GM08714 (cell line): ENCODE measurements around the gene PDGFB.

Source experiments
- H3K4me3 ChIP-seq: fragments of 200-500 bp; sonication (Bioruptor generic); 2 replicates; pipeline ENCODE4 v1.5.1; 2014; ENCODE audit warnings: mild to moderate bottlenecking, low read length, inconsistent platforms
- ZNF274 ChIP-seq: IDR thresholded peaks from 2 replicates; pipeline ENCODE4 v1.6.1; 2012; ENCODE audit warnings: mild to moderate bottlenecking, low read depth, low read length

PDGFB gene

GRCh38 chr22:39234867-39235687 is 9.7 kb downstream of the PDGFB start:
- TF ChIP-seq ZNF274, result no peak
- no peak overlapping the region for H3K4me3 ChIP-seq

GRCh38 chr22:39234472-39234787 is 10.4 kb downstream of the PDGFB start:
- no peak overlapping the region for H3K4me3 ChIP-seq
- no peak for TF ChIP-seq ZNF274

GRCh38 chr22:39233710-39234471 is 10.9 kb downstream of the PDGFB start:
- no peak overlapping the region for H3K4me3 ChIP-seq

GRCh38 chr22:39232806-39233709 is 11.7 kb downstream of the PDGFB start:
- no peak for TF ChIP-seq ZNF274
- no peak overlapping the region for H3K4me3 ChIP-seq

More at GRCh38 chr22:39233710-39234471, 10.9 kb downstream of the PDGFB start:
- no peak for TF ChIP-seq ZNF274

GRCh38 chr22:39232246-39232645 is 12.5 kb downstream of the PDGFB start:
- no peak for TF ChIP-seq ZNF274

GRCh38 chr22:39231197-39231950 is 13.4 kb downstream of the PDGFB start:
- TF ChIP-seq ZNF274, result no peak
- H3K4me3 ChIP-seq, result no peak overlapping the region

More at GRCh38 chr22:39232246-39232645, 12.5 kb downstream of the PDGFB start:
- H3K4me3 ChIP-seq, result no peak overlapping the region

GRCh38 chr22:39230261-39231196 is 14.3 kb downstream of the PDGFB start:
- no peak for TF ChIP-seq ZNF274
- no peak overlapping the region for H3K4me3 ChIP-seq

- no peak overlapping the region for H3K4me3 ChIP-seq
- no peak for TF ChIP-seq ZNF274
These were observed 15.0 kb downstream of the PDGFB start for GRCh38 chr22:39229688-39230260.

- TF ChIP-seq ZNF274, result no peak
These were observed 15.7 kb downstream of the PDGFB start for GRCh38 chr22:39229075-39229474.

GRCh38 chr22:39227542-39228272 is 17.1 kb downstream of the PDGFB start:
- H3K4me3 ChIP-seq, result no peak overlapping the region
- no peak for TF ChIP-seq ZNF274

More at GRCh38 chr22:39229075-39229474, 15.7 kb downstream of the PDGFB start:
- H3K4me3 ChIP-seq, result no peak overlapping the region

- no peak overlapping the region for H3K4me3 ChIP-seq
- TF ChIP-seq ZNF274, result no peak
These were observed 18.4 kb downstream of the PDGFB start for GRCh38 chr22:39226353-39226752.

- no peak for TF ChIP-seq ZNF274
- H3K4me3 ChIP-seq, result no peak overlapping the region
These were observed 19.2 kb downstream of the PDGFB start for GRCh38 chr22:39225591-39225990.
